Stimulated activated memory B cell treated with anti-CD40 and anti-IgM and Interleukin-4, amounts not matched to agents 10 μg/mL and 1 μg/mL and 100 μg/mL, for 72 hours (primary cell): ENCODE measurements around the gene MACIR.

Source experiments
- ATAC-seq: fragments of 150-1000 bp; cut with Tn5 transposase; 2 replicates; pipeline ENCODE4 v1.10.0; 2021
- H3K27ac Mint-ChIP-seq: one replicate; pipeline ENCODE4 v1.8.0; 2022; ENCODE audit warnings: mild to moderate bottlenecking, mixed read lengths
- H3K27me3 Mint-ChIP-seq: one replicate; pipeline ENCODE4 v1.8.0; 2022; ENCODE audit warnings: mixed read lengths
- H3K36me3 Mint-ChIP-seq: one replicate; pipeline ENCODE4 v1.8.0; 2022; ENCODE audit warnings: mixed read lengths
- H3K4me1 Mint-ChIP-seq: one replicate; pipeline ENCODE4 v1.8.0; 2022; ENCODE audit warnings: mixed read lengths
- H3K4me3 Mint-ChIP-seq: one replicate; pipeline ENCODE4 v1.8.0; 2022; ENCODE audit warnings: mild to moderate bottlenecking, moderate library complexity, mixed read lengths
- H3K9me3 Mint-ChIP-seq: one replicate; pipeline ENCODE4 v1.8.0; 2022; ENCODE audit warnings: mixed read lengths

The MACIR gene

GRCh38 chr5:103232393-103232999 lies 26.1 kb upstream of the MACIR start:
- H3K27ac Mint-ChIP-seq, result no peak overlapping the region
- H3K36me3 Mint-ChIP-seq, result no peaks in the 10 kb centered on the region
- H3K9me3 Mint-ChIP-seq, result no peaks in the 10 kb centered on the region
- H3K4me1 Mint-ChIP-seq, result peaks cover 9% of the 10 kb centered on the region
- no peak overlapping the region for H3K4me3 Mint-ChIP-seq
- H3K27me3 Mint-ChIP-seq, result peaks cover 3% of the 10 kb centered on the region
- ATAC-seq, result no peak

GRCh38 chr5:103234239-103234975 lies 24.2 kb upstream of the MACIR start:
- Mint-ChIP-seq H3K27ac (no peak overlapping the region), H3K36me3 (peaks cover 5% of the 10 kb centered on the region), H3K27me3 (peaks cover 11% of the 10 kb centered on the region), H3K4me1 (no peaks in the 10 kb centered on the region), H3K9me3 (peaks cover 3% of the 10 kb centered on the region), H3K4me3 (no peak overlapping the region)
- no peak for ATAC-seq

GRCh38 chr5:103235891-103236290 lies 22.7 kb upstream of the MACIR start:
- H3K27me3 Mint-ChIP-seq, result peaks cover 13% of the 10 kb centered on the region
- no peaks in the 10 kb centered on the region for H3K4me1 Mint-ChIP-seq
- H3K36me3 Mint-ChIP-seq, result peaks cover 5% of the 10 kb centered on the region
- no peak overlapping the region for H3K27ac Mint-ChIP-seq
- ATAC-seq, result no peak
- H3K4me3 Mint-ChIP-seq, result no peak overlapping the region
- peaks cover 3% of the 10 kb centered on the region for H3K9me3 Mint-ChIP-seq

- Mint-ChIP-seq H3K36me3 (peaks cover 5% of the 10 kb centered on the region), H3K27ac (no peak overlapping the region), H3K9me3 (peaks cover 3% of the 10 kb centered on the region), H3K4me3 (no peak overlapping the region), H3K4me1 (no peaks in the 10 kb centered on the region), H3K27me3 (peaks cover 19% of the 10 kb centered on the region)
- ATAC-seq, result no peak
Observed at GRCh38 chr5:103237778-103238177, 20.8 kb upstream of the MACIR start.

- H3K9me3 Mint-ChIP-seq, result peaks cover 7% of the 10 kb centered on the region
- no peaks in the 10 kb centered on the region for H3K36me3 Mint-ChIP-seq
- no peak for ATAC-seq
- H3K4me1 Mint-ChIP-seq, result peaks cover 9% of the 10 kb centered on the region
- H3K4me3 Mint-ChIP-seq, result no peak overlapping the region
- no peak overlapping the region for H3K27ac Mint-ChIP-seq
- peaks cover 9% of the 10 kb centered on the region for H3K27me3 Mint-ChIP-seq
Observed at GRCh38 chr5:103243665-103244064, 14.9 kb upstream of the MACIR start.

GRCh38 chr5:103244398-103244797 lies 14.2 kb upstream of the MACIR start:
- no peak for ATAC-seq
- peaks cover 9% of the 10 kb centered on the region for H3K4me1 Mint-ChIP-seq
- no peaks in the 10 kb centered on the region for H3K36me3 Mint-ChIP-seq
- H3K4me3 Mint-ChIP-seq, result no peak overlapping the region
- H3K27ac Mint-ChIP-seq, result no peak overlapping the region
- H3K27me3 Mint-ChIP-seq, result peaks cover 9% of the 10 kb centered on the region
- peaks cover 8% of the 10 kb centered on the region for H3K9me3 Mint-ChIP-seq

GRCh38 chr5:103245761-103246160 lies 12.8 kb upstream of the MACIR start:
- peaks cover 8% of the 10 kb centered on the region for H3K9me3 Mint-ChIP-seq
- ATAC-seq, result no peak
- H3K27me3 Mint-ChIP-seq, result peaks cover 17% of the 10 kb centered on the region
- no peak overlapping the region for H3K4me3 Mint-ChIP-seq
- peaks cover 9% of the 10 kb centered on the region for H3K4me1 Mint-ChIP-seq
- H3K36me3 Mint-ChIP-seq, result no peaks in the 10 kb centered on the region
- H3K27ac Mint-ChIP-seq, result no peak overlapping the region

- ATAC-seq, result no peak
- peaks cover 13% of the 10 kb centered on the region for H3K27me3 Mint-ChIP-seq
- H3K27ac Mint-ChIP-seq, result no peak overlapping the region
- peaks cover 8% of the 10 kb centered on the region for H3K9me3 Mint-ChIP-seq
- H3K36me3 Mint-ChIP-seq, result no peaks in the 10 kb centered on the region
- no peak overlapping the region for H3K4me3 Mint-ChIP-seq
- H3K4me1 Mint-ChIP-seq, result peaks cover 9% of the 10 kb centered on the region
Observed at GRCh38 chr5:103247118-103247517, 11.4 kb upstream of the MACIR start.

- no peaks in the 10 kb centered on the region for H3K36me3 Mint-ChIP-seq
- peaks cover 8% of the 10 kb centered on the region for H3K9me3 Mint-ChIP-seq
- ATAC-seq, result no peak
- H3K27ac Mint-ChIP-seq, result no peak overlapping the region
- H3K4me1 Mint-ChIP-seq, result peaks cover 9% of the 10 kb centered on the region
- peaks cover 13% of the 10 kb centered on the region for H3K27me3 Mint-ChIP-seq
- no peak overlapping the region for H3K4me3 Mint-ChIP-seq
Observed at GRCh38 chr5:103249068-103249467, 9.5 kb upstream of the MACIR start.

- no peak for ATAC-seq
- no peaks in the 10 kb centered on the region for H3K9me3 Mint-ChIP-seq
- H3K4me1 Mint-ChIP-seq, result peaks cover 7% of the 10 kb centered on the region
- H3K27ac Mint-ChIP-seq, result no peak overlapping the region
- no peaks in the 10 kb centered on the region for H3K36me3 Mint-ChIP-seq
- no peak overlapping the region for H3K4me3 Mint-ChIP-seq
- H3K27me3 Mint-ChIP-seq, result peaks cover 33% of the 10 kb centered on the region
Observed at GRCh38 chr5:103254921-103255320, 3.6 kb upstream of the MACIR start.

GRCh38 chr5:103255691-103256090 lies 2.9 kb upstream of the MACIR start:
- Mint-ChIP-seq H3K27me3 (peaks cover 25% of the 10 kb centered on the region), H3K27ac (no peak overlapping the region), H3K36me3 (no peaks in the 10 kb centered on the region), H3K4me1 (peaks cover 10% of the 10 kb centered on the region), H3K9me3 (no peaks in the 10 kb centered on the region), H3K4me3 (no peak overlapping the region)
- ATAC-seq, result no peak

GRCh38 chr5:103256178-103256577 lies 2.4 kb upstream of the MACIR start:
- Mint-ChIP-seq H3K27ac (no peak overlapping the region), H3K4me3 (no peak overlapping the region), H3K4me1 (peaks cover 15% of the 10 kb centered on the region), H3K27me3 (peaks cover 21% of the 10 kb centered on the region), H3K36me3 (no peaks in the 10 kb centered on the region), H3K9me3 (no peaks in the 10 kb centered on the region)
- no peak for ATAC-seq

GRCh38 chr5:103258957-103259704 lies 568 bp downstream of the MACIR start:
- peaks cover 31% of the 10 kb centered on the region for H3K4me1 Mint-ChIP-seq
- peak overlapping the region; percentile 87 for H3K27ac Mint-ChIP-seq
- H3K9me3 Mint-ChIP-seq, result no peaks in the 10 kb centered on the region
- H3K27me3 Mint-ChIP-seq, result peaks cover 20% of the 10 kb centered on the region
- H3K4me3 Mint-ChIP-seq, result peak overlapping the region; percentile 93
- no peaks in the 10 kb centered on the region for H3K36me3 Mint-ChIP-seq
- ATAC-seq, result peak; percentile 73

- no peaks in the 10 kb centered on the region for H3K9me3 Mint-ChIP-seq
- H3K4me1 Mint-ChIP-seq, result peaks cover 31% of the 10 kb centered on the region
- ATAC-seq, result no peak
- peak overlapping the region; percentile 93 for H3K4me3 Mint-ChIP-seq
- peaks cover 16% of the 10 kb centered on the region for H3K27me3 Mint-ChIP-seq
- H3K27ac Mint-ChIP-seq, result peak overlapping the region; percentile 87
- no peaks in the 10 kb centered on the region for H3K36me3 Mint-ChIP-seq
Observed at GRCh38 chr5:103259705-103260355, 1.3 kb downstream of the MACIR start.

GRCh38 chr5:103260951-103261350 lies 2.4 kb downstream of the MACIR start:
- H3K4me3 Mint-ChIP-seq, result no peak overlapping the region
- no peak for ATAC-seq
- H3K27me3 Mint-ChIP-seq, result peaks cover 5% of the 10 kb centered on the region
- H3K36me3 Mint-ChIP-seq, result no peaks in the 10 kb centered on the region
- no peak overlapping the region for H3K27ac Mint-ChIP-seq
- H3K4me1 Mint-ChIP-seq, result peaks cover 31% of the 10 kb centered on the region
- no peaks in the 10 kb centered on the region for H3K9me3 Mint-ChIP-seq
